IMR-90 (cell line): Measurements from ENCODE around the gene TRIM2. TPM values are rescaled to one million over a fixed set of nuclear protein-coding genes. Genes with fewer than 3 reads are reported as not detected.

Experiments used
- ATAC-seq: fragments of 200-7000 bp; cut with Tn5 transposase; 2 replicates; pipeline ENCODE4 v1.9.1; 2020; ENCODE audit warnings: low read depth, mild to moderate bottlenecking, moderate library complexity
- BruUV-seq: library from RNA; stranded (reverse); fragments of 400-500 nt; replicated peaks from 2 replicates; lab custom pipeline; 2021; lab: Mats Ljungman, UMichigan
- CTCF ChIA-PET: fragments of 300-600 bp; formaldehyde crosslinking; extraction: SDS; loops from one replicate; lab custom pipeline; 2021; ENCODE audit warnings: antibody characterized with exemption; lab: Yijun Ruan, JAX
- POLR2A ChIA-PET: fragments of 300-600 bp; sonication (Branson Sonifier 250); formaldehyde crosslinking; loops from one replicate; lab custom pipeline; 2022; ENCODE audit warnings: antibody characterized with exemption; ENCODE audit not compliant: unreplicated experiment; lab: Charles Lee
- DNase-seq: peaks from one replicate; pipeline ENCODE4 v3.0.0; 2013
- H2AFZ ChIP-seq: replicated peaks from 2 replicates; pipeline ENCODE3; 2013; ENCODE audit warnings: low read length, mild to moderate bottlenecking; ENCODE audit not compliant: poor library complexity
- H2AK5ac ChIP-seq: 2 replicates; pipeline ENCODE4 v1.6.1; 2013; ENCODE audit warnings: low read depth, low read length, inconsistent platforms
- H2AK9ac ChIP-seq: replicated peaks from 2 replicates; pipeline ENCODE3; 2013; ENCODE audit warnings: mild to moderate bottlenecking, low read depth, low read length, moderate library complexity; ENCODE audit not compliant: poor library complexity
- H2BK120ac ChIP-seq: 2 replicates; pipeline ENCODE4 v1.6.1; 2013; ENCODE audit warnings: low read depth, low read length, inconsistent platforms
- H2BK15ac ChIP-seq: 3 replicates; pipeline ENCODE4 v1.6.1; 2013; ENCODE audit warnings: low read depth, low read length, inconsistent platforms
- H2BK20ac ChIP-seq: 2 replicates; pipeline ENCODE4 v1.6.1; 2013; ENCODE audit warnings: low read depth, mild to moderate bottlenecking, inconsistent platforms, low read length, moderate library complexity
- H2BK5ac ChIP-seq: 2 replicates; pipeline ENCODE4 v1.6.1; 2013; ENCODE audit warnings: mild to moderate bottlenecking, low read depth, low read length, inconsistent platforms; ENCODE audit not compliant: poor library complexity, severe bottlenecking
- H3K14ac ChIP-seq: replicated peaks from 2 replicates; pipeline ENCODE4 v1.6.1; 2013; ENCODE audit warnings: low read depth, low read length, inconsistent platforms
- H3K18ac ChIP-seq: 2 replicates; pipeline ENCODE4 v1.6.1; 2013; ENCODE audit warnings: low read depth, low read length, control low read depth
- H3K23ac ChIP-seq: 2 replicates; pipeline ENCODE4 v1.6.1; 2013; ENCODE audit warnings: low read depth, low read length, inconsistent platforms
- H3K27ac ChIP-seq: 2 replicates; pipeline ENCODE4 v1.5.1; 2013; ENCODE audit warnings: mild to moderate bottlenecking, control low read depth, low read length; ENCODE audit not compliant: insufficient read depth
- H3K27me3 ChIP-seq: 2 replicates; pipeline ENCODE4 v1.6.1; 2013; ENCODE audit warnings: low read length; ENCODE audit not compliant: control insufficient read depth, insufficient read depth
- H3K36me3 ChIP-seq: 2 replicates; pipeline ENCODE4 v1.6.1; 2013; ENCODE audit warnings: low read length, mixed read lengths; ENCODE audit not compliant: control insufficient read depth, insufficient read depth
- H3K4ac ChIP-seq: 2 replicates; pipeline ENCODE4 v1.6.1; 2013; ENCODE audit warnings: low read depth, low read length, inconsistent platforms
- H3K4me1 ChIP-seq: 2 replicates; pipeline ENCODE4 v1.6.1; 2013; ENCODE audit warnings: low read length, mixed read lengths; ENCODE audit not compliant: control insufficient read depth, insufficient read depth
- H3K4me2 ChIP-seq: 2 replicates; pipeline ENCODE4 v1.6.1; 2013; ENCODE audit warnings: low read depth, mild to moderate bottlenecking, control low read depth, low read length, moderate library complexity
- H3K4me3 ChIP-seq: 2 replicates; pipeline ENCODE4 v1.5.1; 2013; ENCODE audit warnings: low read depth, mild to moderate bottlenecking, control low read depth, low read length, moderate library complexity; ENCODE audit not compliant: insufficient read depth
- H3K56ac ChIP-seq: 2 replicates; pipeline ENCODE4 v1.6.1; 2013; ENCODE audit warnings: low read length, inconsistent platforms; ENCODE audit not compliant: insufficient read depth; ENCODE audit errors: extremely low read depth
- H3K79me1 ChIP-seq, 2 experiments: 2 replicates each; pipeline ENCODE4 v1.6.1; 2013; ENCODE audit warnings: low read length in 2 of 2, inconsistent platforms in 1 of 2, low read depth in 1 of 2
- H3K9ac ChIP-seq: 2 replicates; pipeline ENCODE4 v1.6.1; 2013; ENCODE audit warnings: low read depth, low read length, control low read depth
- H3K9me1 ChIP-seq: 2 replicates; pipeline ENCODE4 v1.6.1; 2013; ENCODE audit warnings: low read length, inconsistent platforms; ENCODE audit not compliant: insufficient read depth
- H3K9me3 ChIP-seq: 2 replicates; pipeline ENCODE4 v1.6.1; 2013; ENCODE audit warnings: low read length; ENCODE audit not compliant: control insufficient read depth, insufficient read depth
- H4K20me1 ChIP-seq: 2 replicates; pipeline ENCODE4 v1.6.1; 2013; ENCODE audit warnings: low read length, inconsistent platforms; ENCODE audit not compliant: insufficient read depth
- H4K5ac ChIP-seq: 2 replicates; pipeline ENCODE4 v1.6.1; 2013; ENCODE audit warnings: mild to moderate bottlenecking, low read depth, low read length, control low read depth
- H4K8ac ChIP-seq, 2 experiments: 2 replicates each; pipeline ENCODE4 v1.6.1; 2013; ENCODE audit warnings: low read depth in 2 of 2, low read length in 2 of 2, control low read depth in 1 of 2, inconsistent platforms in 1 of 2
- H4K91ac ChIP-seq: 2 replicates; pipeline ENCODE4 v1.6.1; 2013; ENCODE audit warnings: low read depth, low read length, inconsistent platforms; ENCODE audit not compliant: insufficient read depth
- CEBPB ChIP-seq: IDR thresholded peaks from 2 replicates; pipeline ENCODE4 v1.6.1; 2012; ENCODE audit warnings: low read depth, low read length, improper control_type of control experiment
- NFE2L2 ChIP-seq: fragments of 150-350 bp; IDR thresholded peaks from 2 replicates; pipeline ENCODE4 v1.6.1; 2016; ENCODE audit warnings: low read depth, mild to moderate bottlenecking, low read length
- WGBS, 2 experiments: methylation state at CpG; one replicate each; pipeline versions ENCODE4 v1.1.5 to v1.1.7; 2013; ENCODE audit warnings: missing lambda C conversion rate in 2 of 2; ENCODE audit not compliant: insufficient read length in 1 of 2; ENCODE audit errors: extremely low coverage in 2 of 2; 5-methylcytosine and 5-hydroxymethylcytosine counted together
- dilution Hi-C: fragments of 300-500 bp; cut with HindIII; formaldehyde crosslinking; loops from one replicate; pipeline ENCODE4 v1.14.3; 2018; ENCODE audit warnings: low sequenced_read_pairs; ENCODE audit not compliant: unreplicated experiment
- in situ Hi-C: fragments of 300-500 bp; cut with MboI; formaldehyde crosslinking; loops from 3 replicates; pipeline ENCODE4 v1.14.3; 2019; ENCODE audit warnings: low sequenced_read_pairs, inconsistent platforms, mixed read lengths
- intact Hi-C: fragments of 100-400 bp; cut with micrococcal nuclease; formaldehyde crosslinking; loops from 2 replicates; pipeline ENCODE4 v1.10.0; 2022
- polyA plus RNA-seq, 3 experiments: library from polyadenylated mRNA; depleted of rRNA; stranded (reverse); fragments of >200 nt; gene quantifications; 2 replicates each; pipeline ENCODE4 v1.2.3, GENCODE V29; 2012; ENCODE audit warnings: low replicate concordance in 1 of 3
- total RNA-seq: library from RNA; depleted of rRNA; stranded (reverse); fragments of >200 nt; gene quantifications from 2 replicates; pipeline ENCODE4 v1.2.3, GENCODE V29; 2012

Gene TRIM2
- total and polyA plus RNA-seq, 2 of the 4 experiments (the other 2 are of a cell fraction) = 16.0 to 64.2 TPM

DNA sequence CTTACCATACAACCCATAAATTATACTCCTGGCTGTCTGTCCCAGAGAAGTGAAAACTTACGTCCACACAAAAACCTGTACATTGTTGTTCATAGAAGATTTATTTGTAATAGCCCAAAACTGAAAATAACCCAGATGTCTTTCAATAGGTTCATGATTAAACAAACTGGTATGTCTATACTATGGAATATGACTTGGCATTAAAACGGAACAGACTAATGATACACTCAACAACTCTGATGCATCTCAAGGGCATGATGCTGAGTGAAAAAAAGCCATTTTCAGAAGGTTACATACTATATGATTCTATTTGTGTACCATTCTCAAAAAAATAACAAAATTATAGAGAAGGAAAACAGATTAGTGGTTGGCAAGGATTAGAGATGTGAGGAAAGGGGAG is 128.7 kb downstream of the TRIM2 start:
- ATAC-seq (no peak), DNase-seq (peak; percentile 69)
- Histone ChIP-seq H4K91ac (no peak overlapping the region), H2AK9ac (no peak overlapping the region), H4K5ac (no peak overlapping the region; the same call in 1 of the 2 replicates), H3K27me3 (no peaks in the 10 kb centered on the region), H2BK15ac (no peak overlapping the region), H3K14ac (no peak overlapping the region), H2BK5ac (peak overlapping the region; percentile 68), H3K9ac (no peak overlapping the region), H3K27ac (no peak overlapping the region), H3K9me1 (no peaks in the 10 kb centered on the region; the same call in 1 of the 2 replicates), H3K4ac (no peak overlapping the region), H4K20me1 (no peaks in the 10 kb centered on the region), H3K23ac (no peak overlapping the region), H3K4me2 (no peak overlapping the region), H2BK20ac (peak overlapping the region; percentile 23; the same call in 1 of the 2 replicates), H2AK5ac (no peak overlapping the region), H3K9me3 (no peaks in the 10 kb centered on the region), H3K79me1 (no peaks in the 10 kb centered on the region), H4K8ac (no peak overlapping the region), H3K56ac (no peak overlapping the region), H3K18ac (no peak overlapping the region), H3K36me3 (peaks cover 4% of the 10 kb centered on the region), H3K4me3 (no peak overlapping the region), H2BK120ac (no peak overlapping the region), H2AFZ (no peak overlapping the region), H3K4me1 (peaks cover 2% of the 10 kb centered on the region; the same call in 1 of the 2 replicates)
- BruUV-seq = no TSS peak
- intact Hi-C loops (no loop called here), in situ Hi-C loops (no loop called here), dilution Hi-C loops (no loop called here)
- CTCF ChIA-PET = no interaction called here
- TF ChIP-seq CEBPB (no peak), NFE2L2 (peak; percentile 63)
- POLR2A ChIA-PET = no interaction called here
- WGBS, 2 experiments = no CpG with 5 or more reads among the region's 2 CpGs
